H1 (cell line): ENCODE results near the gene CHRNA1. TPM values are rescaled to one million over a fixed set of nuclear protein-coding genes. Genes with fewer than 3 reads are reported as not detected.

Source experiments
- EP300 ChIP-seq, 2 experiments: IDR thresholded peaks; 1 replicate in 1 of 2; 2 replicates in 1 of 2; pipeline ENCODE4 v1.6.1; 2011 to 2012; ENCODE audit warnings: low read depth in 2 of 2, low read length in 2 of 2, mild to moderate bottlenecking in 2 of 2, borderline replicate concordance in 1 of 2, inconsistent platforms in 1 of 2, moderate library complexity in 1 of 2
- HDAC6 ChIP-seq: IDR thresholded peaks from one replicate; pipeline ENCODE4 v1.7.1; 2012; ENCODE audit warnings: low read depth, mild to moderate bottlenecking, inconsistent platforms, low read length, moderate library complexity
- NRF1 ChIP-seq: IDR thresholded peaks from 2 replicates; pipeline ENCODE4 v1.6.1; 2011; ENCODE audit warnings: mild to moderate bottlenecking, low read depth, low read length, improper control_type of control experiment
- POLR2A ChIP-seq, 2 experiments: IDR thresholded peaks; 1 replicate in 1 of 2; 2 replicates in 1 of 2; pipeline ENCODE4 v1.6.1; 2011; ENCODE audit warnings: low read depth in 2 of 2, low read length in 2 of 2, mild to moderate bottlenecking in 2 of 2; ENCODE audit errors: control extremely low read depth in 1 of 2
- RBBP5 ChIP-seq: IDR thresholded peaks from 2 replicates; pipeline ENCODE4 v1.7.1; 2012; ENCODE audit warnings: low read depth, mild to moderate bottlenecking, inconsistent platforms, low read length, moderate library complexity, borderline replicate concordance
- SUZ12 ChIP-seq: fragments of 200-600 bp; sonication (generic); IDR thresholded peaks from 2 replicates; pipeline ENCODE4 v1.6.1; 2012; ENCODE audit warnings: mild to moderate bottlenecking, inconsistent platforms, low read length, moderate library complexity, mixed read lengths
- polyA plus RNA-seq, 7 experiments: library from polyadenylated mRNA; depleted of rRNA in 3 of 7; stranded (reverse) in 5 of 7; unstranded in 2 of 7; fragments of >200 nt in 5 of 7; fragments of 200-250 nt in 2 of 7; gene quantifications; 1 replicate in 5 of 7; 2 replicates in 1 of 7; 4 replicates in 1 of 7; pipeline versions ENCODE4 v1.2.1 to v1.2.3, GENCODE V29; 2011 to 2013; ENCODE audit warnings: missing spikeins in 2 of 7, mixed read lengths in 2 of 7
- total RNA-seq: library from RNA; stranded (reverse); fragmentation: NEBNext Ultra II Directional; extraction: Animal tissue kit (Norgen Biotek cat#: 25700); gene quantifications from 2 replicates; pipeline ENCODE4 v1.2.1, GENCODE V29; 2021
- TF ChIP-seq, protein P1 (sequence below): IDR thresholded peaks from 2 replicates; pipeline ENCODE4 v1.6.1; 2012; ENCODE audit warnings: inconsistent platforms

CHRNA1 gene
- total and polyA plus RNA-seq, 2 of the 8 experiments (the other 6 are each of a cell fraction or from before 2014, with no cell fraction given), result 0.11 to 0.15 TPM

DNA sequence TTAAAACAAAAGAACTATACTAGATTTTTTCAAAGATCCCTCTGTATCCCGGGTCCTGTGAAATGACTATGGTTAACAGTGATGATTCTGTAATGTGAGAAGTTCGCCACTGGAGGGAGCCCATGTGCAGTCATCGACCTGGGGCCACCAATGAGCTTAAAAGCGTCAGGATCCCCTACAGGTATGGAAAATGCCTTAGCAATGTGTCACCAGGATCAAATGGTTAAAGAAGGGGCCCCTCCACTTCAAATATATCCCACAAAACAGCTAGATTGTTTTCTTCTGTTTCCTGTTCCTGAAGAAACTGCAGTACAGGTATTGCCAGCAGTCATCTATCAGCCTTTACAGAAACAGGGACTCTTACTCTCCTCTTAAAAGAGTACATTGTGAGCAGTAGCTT is 15.3 kb downstream of the CHRNA1 start (continued):
- TF ChIP-seq RBBP5, result no peak
- TF ChIP-seq NRF1, result no peak
- TF ChIP-seq EP300 (IDR thresholded peaks at IDR 0.05; ENCODE audit: borderline replicate concordance in 1 of 2, low read depth in 2 of 2, low read length in 2 of 2), result no peak
- TF ChIP-seq HDAC6, result no peak
- TF ChIP-seq, protein P1, sequence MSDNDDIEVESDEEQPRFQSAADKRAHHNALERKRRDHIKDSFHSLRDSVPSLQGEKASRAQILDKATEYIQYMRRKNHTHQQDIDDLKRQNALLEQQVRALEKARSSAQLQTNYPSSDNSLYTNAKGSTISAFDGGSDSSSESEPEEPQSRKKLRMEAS, result no peak
- TF ChIP-seq POLR2A (IDR thresholded peaks at IDR 0.05; ENCODE audit: control extremely low read depth in 1 of 2, low read depth in 2 of 2, low read length in 2 of 2), result no peak
- no peak for TF ChIP-seq SUZ12
